HEK293T (cell line): Measurements from ENCODE around the gene ME3.

Source experiments
- ARNT ChIP-seq: fragments of 450-650 bp; IDR thresholded peaks from 2 replicates; pipeline ENCODE4 v1.6.1; 2017; ENCODE audit warnings: mild to moderate bottlenecking
- ELF4 ChIP-seq: fragments of 450-650 bp; IDR thresholded peaks from 2 replicates; pipeline ENCODE4 v1.6.1; 2017; ENCODE audit warnings: antibody characterized with exemption
- FOXA1 ChIP-seq: fragments of 450-650 bp; IDR thresholded peaks from 2 replicates; pipeline ENCODE4 v1.6.1; 2016; ENCODE audit warnings: mild to moderate bottlenecking
- FOXK2 ChIP-seq: fragments of 450-650 bp; IDR thresholded peaks from 2 replicates; pipeline ENCODE4 v1.6.1; 2016; ENCODE audit warnings: mild to moderate bottlenecking
- FOXM1 ChIP-seq: fragments of 450-650 bp; IDR thresholded peaks from 2 replicates; pipeline ENCODE4 v1.6.1; 2017; ENCODE audit warnings: mild to moderate bottlenecking, borderline replicate concordance
- LEF1 ChIP-seq: fragments of 450-650 bp; IDR thresholded peaks from 2 replicates; pipeline ENCODE4 v1.6.1; 2017; ENCODE audit warnings: mild to moderate bottlenecking, borderline replicate concordance
- NFRKB ChIP-seq: fragments of 450-650 bp; IDR thresholded peaks from 2 replicates; pipeline ENCODE4 v1.6.1; 2016; ENCODE audit warnings: mild to moderate bottlenecking, moderate library complexity
- PKNOX1 ChIP-seq: fragments of 450-650 bp; IDR thresholded peaks from 2 replicates; pipeline ENCODE4 v1.6.1; 2016
- SP1 ChIP-seq: fragments of 450-650 bp; IDR thresholded peaks from 2 replicates; pipeline ENCODE4 v1.6.1; 2017
- SUZ12 ChIP-seq: fragments of 450-650 bp; IDR thresholded peaks from 2 replicates; pipeline ENCODE4 v1.6.1; 2016; ENCODE audit warnings: mild to moderate bottlenecking

GRCh38 chr11:86507249-86507845 lies 165.1 kb downstream of the ME3 start:
- no peak for TF ChIP-seq SP1
- TF ChIP-seq FOXA1 = no peak
- no peak for TF ChIP-seq SUZ12
- TF ChIP-seq FOXK2 = no peak
- TF ChIP-seq PKNOX1 = no peak
- no peak for TF ChIP-seq FOXM1
- TF ChIP-seq NFRKB = no peak
- TF ChIP-seq ARNT = no peak
- TF ChIP-seq ELF4 = no peak
- TF ChIP-seq LEF1 = no peak
